Central memory CD8-positive, alpha-beta T cell (primary cell): ENCODE data around the gene ARHGEF10L.
A peak's percentile ranks its signal among the peaks of the same experiment; 100 is the strongest.

Source experiments
- ATAC-seq: fragments of 150-1000 bp; cut with Tn5 transposase; replicated peaks from 2 replicates; pipeline ENCODE4 v1.10.0; 2022; ENCODE audit warnings: mild to moderate bottlenecking, moderate FRiP score, moderate number of reproducible peaks; ENCODE audit not compliant: poor library complexity, severe bottlenecking; ENCODE audit errors: extremely low read depth
- DNase-seq, 2 donors: peaks; one replicate each; pipeline ENCODE4 v3.0.0; 2021; ENCODE audit warnings: low spot score in 2 of 2
- H3K27ac Mint-ChIP-seq: one replicate; pipeline ENCODE4 v1.8.0; 2022; ENCODE audit warnings: low read depth, mild to moderate bottlenecking, moderate library complexity, mixed read lengths
- H3K27me3 Mint-ChIP-seq: one replicate; pipeline ENCODE4 v1.8.0; 2022; ENCODE audit warnings: mixed read lengths
- H3K36me3 Mint-ChIP-seq: one replicate; pipeline ENCODE4 v1.8.0; 2022; ENCODE audit warnings: mild to moderate bottlenecking, moderate library complexity, mixed read lengths; ENCODE audit not compliant: insufficient read depth
- H3K4me1 Mint-ChIP-seq: one replicate; pipeline ENCODE4 v1.8.0; 2022; ENCODE audit warnings: mixed read lengths
- H3K4me3 Mint-ChIP-seq: one replicate; pipeline ENCODE4 v1.8.0; 2022; ENCODE audit warnings: mild to moderate bottlenecking, moderate library complexity, mixed read lengths
- H3K9me3 Mint-ChIP-seq: one replicate; pipeline ENCODE4 v1.8.0; 2022; ENCODE audit warnings: mixed read lengths

The ARHGEF10L gene

GRCh38 chr1:17653276-17653675, 113.8 kb downstream of the ARHGEF10L start:
- ATAC-seq (no peak), DNase-seq (no peak)
- Mint-ChIP-seq H3K36me3 (no peaks in the 10 kb centered on the region), H3K4me3 (no peak overlapping the region), H3K27me3 (peaks cover 1% of the 10 kb centered on the region), H3K27ac (no peak overlapping the region), H3K9me3 (no peaks in the 10 kb centered on the region), H3K4me1 (no peaks in the 10 kb centered on the region)

- H3K4me1 Mint-ChIP-seq = peaks cover 3% of the 10 kb centered on the region
- H3K27ac Mint-ChIP-seq = no peak overlapping the region
- no peak for ATAC-seq
- H3K27me3 Mint-ChIP-seq = peaks cover 7% of the 10 kb centered on the region
- no peaks in the 10 kb centered on the region for H3K9me3 Mint-ChIP-seq
- no peak overlapping the region for H3K4me3 Mint-ChIP-seq
- H3K36me3 Mint-ChIP-seq = no peaks in the 10 kb centered on the region
- no peak for DNase-seq
Measured at GRCh38 chr1:17653728-17654351, 114.3 kb downstream of the ARHGEF10L start.

GRCh38 chr1:17654519-17654918, 115.0 kb downstream of the ARHGEF10L start:
- H3K27me3 Mint-ChIP-seq = peaks cover 12% of the 10 kb centered on the region
- DNase-seq (no peak), ATAC-seq (no peak)
- no peaks in the 10 kb centered on the region for H3K9me3 Mint-ChIP-seq
- H3K4me3 Mint-ChIP-seq = no peak overlapping the region
- H3K27ac Mint-ChIP-seq = no peak overlapping the region
- no peaks in the 10 kb centered on the region for H3K36me3 Mint-ChIP-seq
- H3K4me1 Mint-ChIP-seq = peaks cover 5% of the 10 kb centered on the region

GRCh38 chr1:17655169-17655568, 115.7 kb downstream of the ARHGEF10L start:
- peaks cover 5% of the 10 kb centered on the region for H3K4me1 Mint-ChIP-seq
- no peak for DNase-seq
- H3K9me3 Mint-ChIP-seq = no peaks in the 10 kb centered on the region
- no peak overlapping the region for H3K27ac Mint-ChIP-seq
- peaks cover 12% of the 10 kb centered on the region for H3K27me3 Mint-ChIP-seq
- no peak overlapping the region for H3K4me3 Mint-ChIP-seq
- no peaks in the 10 kb centered on the region for H3K36me3 Mint-ChIP-seq
- ATAC-seq = no peak

- peaks cover 5% of the 10 kb centered on the region for H3K4me1 Mint-ChIP-seq
- no peaks in the 10 kb centered on the region for H3K36me3 Mint-ChIP-seq
- H3K27me3 Mint-ChIP-seq = peaks cover 12% of the 10 kb centered on the region
- DNase-seq (no peak), ATAC-seq (no peak)
- no peaks in the 10 kb centered on the region for H3K9me3 Mint-ChIP-seq
- no peak overlapping the region for H3K27ac Mint-ChIP-seq
- no peak overlapping the region for H3K4me3 Mint-ChIP-seq
Measured at GRCh38 chr1:17655922-17656321, 116.4 kb downstream of the ARHGEF10L start.

DNA sequence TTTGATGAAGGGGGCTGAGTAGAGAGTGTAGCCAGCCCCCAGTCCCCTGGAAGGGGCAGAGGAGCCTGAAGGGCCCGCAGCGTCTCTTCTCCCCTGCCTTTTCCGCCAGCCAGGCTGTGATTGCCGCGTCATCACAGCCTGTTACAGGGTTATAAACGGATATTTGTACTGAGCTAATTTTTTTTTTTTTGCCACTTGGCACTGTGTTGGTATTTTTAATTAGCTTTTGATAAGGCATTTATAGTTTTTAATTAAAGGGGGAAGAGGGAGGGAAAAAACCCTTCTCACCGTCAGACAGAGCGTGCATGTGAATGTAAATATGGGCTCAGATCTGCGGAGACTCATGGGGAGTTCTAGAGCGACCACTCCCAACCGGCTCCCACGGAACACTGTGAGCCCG, 117.9 kb downstream of the ARHGEF10L start:
- peaks cover 5% of the 10 kb centered on the region for H3K4me1 Mint-ChIP-seq
- H3K4me3 Mint-ChIP-seq = no peak overlapping the region
- DNase-seq (no peak), ATAC-seq (no peak)
- no peaks in the 10 kb centered on the region for H3K9me3 Mint-ChIP-seq
- no peaks in the 10 kb centered on the region for H3K36me3 Mint-ChIP-seq
- H3K27ac Mint-ChIP-seq = no peak overlapping the region
- H3K27me3 Mint-ChIP-seq = peaks cover 12% of the 10 kb centered on the region

DNA sequence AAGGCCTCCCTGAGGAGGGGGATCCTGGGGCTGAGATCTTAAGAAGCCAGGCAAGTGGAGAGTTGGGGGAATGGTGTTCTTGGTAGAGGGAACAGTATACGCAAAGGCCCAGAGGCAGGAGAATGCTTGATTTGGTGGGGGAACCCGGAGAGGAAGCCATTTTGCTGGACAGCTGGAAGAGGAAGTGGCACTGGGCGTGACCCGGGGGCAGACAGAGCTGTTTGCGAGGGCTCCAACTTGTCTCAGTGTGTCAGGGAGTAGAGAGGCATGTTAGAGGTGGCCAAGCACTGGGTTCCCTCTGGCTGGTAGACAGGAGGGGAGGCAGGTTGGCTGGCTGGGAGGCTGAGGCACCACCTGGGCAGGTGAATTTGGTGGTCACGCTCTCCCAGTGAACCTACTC, 119.3 kb downstream of the ARHGEF10L start:
- DNase-seq (no peak), ATAC-seq (no peak)
- Mint-ChIP-seq H3K4me3 (no peak overlapping the region), H3K4me1 (peaks cover 5% of the 10 kb centered on the region), H3K9me3 (no peaks in the 10 kb centered on the region), H3K27ac (no peak overlapping the region), H3K27me3 (peaks cover 12% of the 10 kb centered on the region), H3K36me3 (no peaks in the 10 kb centered on the region)

GRCh38 chr1:17661546-17662157, 122.2 kb downstream of the ARHGEF10L start:
- H3K4me3 Mint-ChIP-seq = no peak overlapping the region

GRCh38 chr1:17662296-17662695, 122.8 kb downstream of the ARHGEF10L start:
- Mint-ChIP-seq H3K27me3 (peaks cover 12% of the 10 kb centered on the region), H3K4me3 (no peak overlapping the region), H3K27ac (no peak overlapping the region), H3K36me3 (no peaks in the 10 kb centered on the region), H3K4me1 (peaks cover 5% of the 10 kb centered on the region), H3K9me3 (no peaks in the 10 kb centered on the region)
- DNase-seq (no peak), ATAC-seq (no peak)

More at GRCh38 chr1:17661546-17662157, 122.2 kb downstream of the ARHGEF10L start:
- DNase-seq = peak in 1 of 2 donors; percentile 15
- H3K9me3 Mint-ChIP-seq = no peaks in the 10 kb centered on the region
- no peak overlapping the region for H3K27ac Mint-ChIP-seq
- H3K4me1 Mint-ChIP-seq = peaks cover 5% of the 10 kb centered on the region
- H3K27me3 Mint-ChIP-seq = peaks cover 12% of the 10 kb centered on the region
- no peaks in the 10 kb centered on the region for H3K36me3 Mint-ChIP-seq
- no peak for ATAC-seq

GRCh38 chr1:17662786-17663185, 123.3 kb downstream of the ARHGEF10L start:
- Mint-ChIP-seq H3K27ac (no peak overlapping the region), H3K36me3 (no peaks in the 10 kb centered on the region), H3K4me1 (peaks cover 5% of the 10 kb centered on the region), H3K9me3 (no peaks in the 10 kb centered on the region), H3K27me3 (peaks cover 12% of the 10 kb centered on the region), H3K4me3 (no peak overlapping the region)
- no peak for ATAC-seq
- no peak for DNase-seq

DNA sequence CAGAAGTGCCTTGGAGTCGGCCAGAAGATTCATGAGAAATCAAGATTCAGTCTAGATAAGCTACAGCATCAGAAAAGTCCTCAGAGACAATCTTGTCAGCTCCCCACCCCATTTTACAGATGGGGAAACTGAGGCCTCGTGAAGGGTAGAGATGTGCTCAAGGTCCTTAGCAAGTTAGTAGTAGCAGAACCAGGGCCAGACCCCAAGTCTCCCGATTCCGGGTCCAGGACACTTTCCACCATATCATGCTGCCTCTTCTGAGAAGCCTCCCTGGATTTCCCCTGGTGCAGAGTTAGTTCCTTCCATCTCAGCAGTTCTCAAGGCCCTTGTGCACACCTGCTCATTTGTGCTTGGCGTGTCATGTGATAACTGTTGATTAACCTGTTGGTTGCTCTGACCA, 124.1 kb downstream of the ARHGEF10L start:
- Mint-ChIP-seq H3K4me1 (peaks cover 4% of the 10 kb centered on the region), H3K27ac (no peak overlapping the region), H3K4me3 (no peak overlapping the region), H3K9me3 (no peaks in the 10 kb centered on the region), H3K27me3 (peaks cover 7% of the 10 kb centered on the region), H3K36me3 (no peaks in the 10 kb centered on the region)
- ATAC-seq = no peak
- DNase-seq = no peak

GRCh38 chr1:17664322-17664721, 124.8 kb downstream of the ARHGEF10L start:
- ATAC-seq (no peak), DNase-seq (no peak)
- no peaks in the 10 kb centered on the region for H3K4me1 Mint-ChIP-seq
- peaks cover under 1% of the 10 kb centered on the region for H3K27me3 Mint-ChIP-seq
- H3K4me3 Mint-ChIP-seq = no peak overlapping the region
- H3K9me3 Mint-ChIP-seq = no peaks in the 10 kb centered on the region
- no peaks in the 10 kb centered on the region for H3K36me3 Mint-ChIP-seq
- no peak overlapping the region for H3K27ac Mint-ChIP-seq

DNA sequence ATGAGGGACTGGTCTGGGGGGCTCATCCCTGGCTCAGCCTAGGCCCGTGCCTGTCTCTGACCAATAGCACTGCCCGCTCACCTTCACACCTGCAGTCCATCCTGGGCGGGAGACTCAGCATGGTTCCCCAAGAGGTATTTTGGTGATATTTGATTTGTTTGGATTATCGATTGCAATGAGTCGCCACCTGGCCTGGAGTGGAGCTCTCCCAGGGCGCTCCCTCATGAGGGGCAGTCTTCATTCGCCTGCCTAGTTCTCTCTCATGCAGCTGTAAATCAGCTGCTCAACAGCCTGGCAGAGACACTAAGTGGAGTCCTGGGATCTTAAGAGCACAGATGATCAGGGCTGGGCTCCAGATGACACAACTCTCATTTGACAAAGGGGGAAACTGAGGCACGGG, 125.6 kb downstream of the ARHGEF10L start:
- DNase-seq (no peak), ATAC-seq (no peak)
- Mint-ChIP-seq H3K9me3 (no peaks in the 10 kb centered on the region), H3K4me1 (no peaks in the 10 kb centered on the region), H3K4me3 (no peak overlapping the region), H3K27ac (no peak overlapping the region), H3K36me3 (no peaks in the 10 kb centered on the region), H3K27me3 (no peaks in the 10 kb centered on the region)
